HCT116 (cell line): ENCODE results near the gene SH3GL2. TPM values are rescaled to one million over a fixed set of nuclear protein-coding genes. Genes with fewer than 3 reads are reported as not detected.

ENCODE experiments used
- ATAC-seq: fragments of 200-7000 bp; cut with Tn5 transposase; 2 replicates; pipeline ENCODE4 v1.9.1; 2020; ENCODE audit warnings: mild to moderate bottlenecking, moderate library complexity
- BruUV-seq: library from RNA; stranded (reverse); fragments of 400-500 nt; replicated peaks from 2 replicates; lab custom pipeline; 2021; lab: Mats Ljungman, UMichigan
- CTCF ChIA-PET: fragments of 300-600 bp; sonication (Branson Sonifier 250); formaldehyde crosslinking; loops from one replicate; lab custom pipeline; 2021; ENCODE audit warnings: antibody characterized with exemption; lab: Charles Lee
- POLR2A ChIA-PET: fragments of 300-600, 350-600 bp; sonication (Branson Sonifier 250); formaldehyde crosslinking; loops from one replicate; lab custom pipeline; 2021; ENCODE audit warnings: antibody characterized with exemption; lab: Charles Lee
- RAD21 ChIA-PET, 2 experiments: fragments of 300-600 bp; sonication (Branson Sonifier 250); formaldehyde crosslinking; loops; one replicate each; lab custom pipeline; 2023; ENCODE audit warnings: low total read pairs in 2 of 2; ENCODE audit not compliant: uncharacterized antibody in 2 of 2, unreplicated experiment in 2 of 2, low non-redundant PET in 1 of 2; lab: Charles Lee
- DNase-seq: peaks from one replicate; pipeline ENCODE4 v3.0.0-alpha.2; 2010; ENCODE audit warnings: low read depth, low spot score
- H2AFZ ChIP-seq: fragments of 200-600 bp; shearing (Covaris generic), sonication (generic); 2 replicates; pipeline ENCODE4 v1.6.1; 2017; ENCODE audit warnings: low read depth, mixed run types, mixed read lengths, antibody characterized with exemption, low read length; ENCODE audit not compliant: poor library complexity, severe bottlenecking
- H3K27ac ChIP-seq: 2 replicates; pipeline ENCODE4 v1.5.1; 2012; ENCODE audit warnings: low read depth, low read length
- H3K27me3 ChIP-seq: fragments of 200-600 bp; sonication (generic); 2 replicates; pipeline ENCODE4 v1.6.1; 2016; ENCODE audit warnings: mixed run types, low read length, mixed read lengths; ENCODE audit not compliant: insufficient read depth
- H3K36me3 ChIP-seq, 2 experiments: fragments of 200-500 bp in 1 of 2; fragments of 200-600 bp in 1 of 2; sonication (Bioruptor generic) in 1 of 2; sonication (generic) in 1 of 2; 2 replicates each; pipeline versions ENCODE4 v1.5.1 to v1.6.1; 2014 to 2016; ENCODE audit warnings: low read length in 2 of 2, inconsistent platforms in 1 of 2, mixed read lengths in 1 of 2, mixed run types in 1 of 2; ENCODE audit not compliant: insufficient read depth in 2 of 2, control insufficient read depth in 1 of 2
- H3K4me1 ChIP-seq, 2 experiments: fragments of 200-600 bp in 1 of 2; sonication (generic) in 1 of 2; 2 replicates each; pipeline versions ENCODE4 v1.5.1 to v1.6.1; 2012 to 2017; ENCODE audit warnings: low read length in 2 of 2, inconsistent platforms in 1 of 2, mild to moderate bottlenecking in 1 of 2, mixed read lengths in 1 of 2, mixed run types in 1 of 2, moderate library complexity in 1 of 2; ENCODE audit not compliant: insufficient read depth in 2 of 2, control insufficient read depth in 1 of 2
- H3K4me2 ChIP-seq: fragments of 200-600 bp; sonication (generic); 2 replicates; pipeline ENCODE4 v1.6.1; 2017; ENCODE audit warnings: mixed run types, low read length, mixed read lengths
- H3K4me3 ChIP-seq, 2 experiments: fragments of 200-600 bp in 1 of 2; sonication (generic) in 1 of 2; replicated peaks in 1 of 2; 2 replicates each; pipeline ENCODE4 v1.5.1; 2011 to 2016; ENCODE audit warnings: low read length in 2 of 2, control low read depth in 1 of 2, low read depth in 1 of 2, mild to moderate bottlenecking in 1 of 2, mixed read lengths in 1 of 2, mixed run types in 1 of 2
- H3K79me2 ChIP-seq: fragments of 200-600 bp; sonication (generic); 2 replicates; pipeline ENCODE4 v1.6.1; 2017; ENCODE audit warnings: mild to moderate bottlenecking, mixed run types, low read length, moderate library complexity, mixed read lengths; ENCODE audit not compliant: insufficient read depth
- H3K9ac ChIP-seq: fragments of 200-600 bp; sonication (generic); 2 replicates; pipeline ENCODE4 v1.6.1; 2016; ENCODE audit warnings: low read length, mixed read lengths
- H3K9me2 ChIP-seq: fragments of 200-600 bp; sonication (generic), shearing (Covaris generic); 2 replicates; pipeline ENCODE4 v1.6.1; 2017; ENCODE audit warnings: mixed run types, mild to moderate bottlenecking, moderate library complexity; ENCODE audit not compliant: insufficient read depth
- H3K9me3 ChIP-seq, 2 experiments: fragments of 200-500 bp in 1 of 2; fragments of 200-600 bp in 1 of 2; sonication (Bioruptor generic) in 1 of 2; sonication (generic) in 1 of 2; 2 replicates each; pipeline ENCODE4 v1.6.1; 2014 to 2017; ENCODE audit warnings: low read length in 2 of 2, mixed read lengths in 2 of 2, inconsistent platforms in 1 of 2, low read depth in 1 of 2, mild to moderate bottlenecking in 1 of 2, mixed run types in 1 of 2, moderate library complexity in 1 of 2; ENCODE audit not compliant: control insufficient read depth in 1 of 2, insufficient read depth in 1 of 2
- H4K20me1 ChIP-seq: fragments of 200-600 bp; sonication (generic), shearing (Covaris generic); 2 replicates; pipeline ENCODE4 v1.6.1; 2017; ENCODE audit warnings: mixed run types, mild to moderate bottlenecking, moderate library complexity; ENCODE audit not compliant: insufficient read depth
- EGR1 ChIP-seq: IDR thresholded peaks from 2 replicates; pipeline ENCODE4 v1.6.1; 2012; ENCODE audit warnings: low read depth
- EZH2phosphoT487 ChIP-seq: fragments of 200-600 bp; IDR thresholded peaks from 2 replicates; pipeline ENCODE4 v1.6.1; 2018; ENCODE audit warnings: antibody characterized with exemption, borderline replicate concordance
- POLR2A ChIP-seq: IDR thresholded peaks from 2 replicates; pipeline ENCODE4 v1.7.0; 2011; ENCODE audit warnings: borderline replicate concordance; ENCODE audit not compliant: insufficient read depth, insufficient read length; ENCODE audit errors: extremely low read depth
- POLR2AphosphoS5 ChIP-seq: IDR thresholded peaks from 2 replicates; pipeline ENCODE4 v1.6.1; 2011; ENCODE audit warnings: mild to moderate bottlenecking, low read depth, low read length, moderate library complexity
- TCF7L2 ChIP-seq: IDR thresholded peaks from 2 replicates; pipeline ENCODE4 v1.7.0; 2011; ENCODE audit warnings: borderline replicate concordance, inconsistent platforms; ENCODE audit not compliant: insufficient read depth, insufficient read length; ENCODE audit errors: extremely low read depth
- YY1 ChIP-seq: IDR thresholded peaks from 2 replicates; pipeline ENCODE4 v1.6.1; 2011; ENCODE audit warnings: low read length, low read depth, moderate library complexity, mild to moderate bottlenecking; ENCODE audit not compliant: insufficient replicate concordance; ENCODE audit errors: extremely low read depth
- ZNF274 ChIP-seq: fragments of 200-500 bp; sonication (Bioruptor generic); IDR thresholded peaks from 2 replicates; pipeline ENCODE4 v1.6.1; 2014; ENCODE audit warnings: mild to moderate bottlenecking, low read depth, low read length, inconsistent platforms
- intact Hi-C: fragments of 100-400 bp; cut with micrococcal nuclease; formaldehyde crosslinking; loops from 2 replicates; pipeline ENCODE4 v1.10.0; 2022
- total RNA-seq: library from RNA; stranded (reverse); gene quantifications from one replicate; pipeline ENCODE4 v1.2.1, GENCODE V29; 2021; ENCODE audit not compliant: unreplicated experiment
- TF ChIP-seq, protein P1 (sequence below): IDR thresholded peaks from 2 replicates; pipeline ENCODE4 v1.6.1; 2012; ENCODE audit warnings: low read depth

Gene SH3GL2
- total RNA-seq, 1 experiment from 2014 or later: not detected

DNA sequence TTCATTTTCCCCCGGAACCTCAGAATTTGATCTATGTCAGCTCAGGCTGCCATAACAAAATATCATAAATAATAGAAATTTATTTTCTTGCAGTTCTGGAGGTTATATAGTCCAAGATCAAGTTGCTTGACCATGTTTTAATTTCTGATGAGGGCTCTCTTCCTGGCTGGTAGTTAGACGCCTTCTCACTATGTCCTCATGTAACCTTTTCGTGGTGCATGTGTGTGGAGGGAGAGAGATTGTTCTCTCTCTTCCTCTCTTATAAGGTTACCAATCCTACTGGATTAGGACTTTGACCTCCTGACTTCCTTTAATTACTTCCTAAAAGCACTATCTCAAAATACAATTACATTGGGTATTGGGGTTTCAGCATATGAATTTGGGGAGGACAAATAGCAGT is 198.6 kb downstream of the SH3GL2 start:
- ChIA-PET POLR2A (no interaction called here), RAD21 (no interaction called here), CTCF (no interaction called here)
- Histone ChIP-seq H3K79me2 (no peaks in the 10 kb centered on the region), H3K4me2 (no peak overlapping the region), H3K27ac (no peak overlapping the region), H3K9me2 (no peaks in the 10 kb centered on the region), H3K36me3 (no peaks in the 10 kb centered on the region), H3K4me1 (no peaks in the 10 kb centered on the region), H3K27me3 (no peaks in the 10 kb centered on the region), H4K20me1 (no peaks in the 10 kb centered on the region; the same call in 1 of the 2 replicates), H3K9me3 (peaks cover 0 to 3% of the 10 kb centered on the region in 2 experiments; a peak in 2 of 4 replicates), H3K4me3 (no peak overlapping the region), H3K9ac (no peak overlapping the region), H2AFZ (no peak overlapping the region)
- ATAC-seq: no peak
- BruUV-seq: no TSS peak
- TF ChIP-seq EGR1: no peak
- TF ChIP-seq, protein P1, sequence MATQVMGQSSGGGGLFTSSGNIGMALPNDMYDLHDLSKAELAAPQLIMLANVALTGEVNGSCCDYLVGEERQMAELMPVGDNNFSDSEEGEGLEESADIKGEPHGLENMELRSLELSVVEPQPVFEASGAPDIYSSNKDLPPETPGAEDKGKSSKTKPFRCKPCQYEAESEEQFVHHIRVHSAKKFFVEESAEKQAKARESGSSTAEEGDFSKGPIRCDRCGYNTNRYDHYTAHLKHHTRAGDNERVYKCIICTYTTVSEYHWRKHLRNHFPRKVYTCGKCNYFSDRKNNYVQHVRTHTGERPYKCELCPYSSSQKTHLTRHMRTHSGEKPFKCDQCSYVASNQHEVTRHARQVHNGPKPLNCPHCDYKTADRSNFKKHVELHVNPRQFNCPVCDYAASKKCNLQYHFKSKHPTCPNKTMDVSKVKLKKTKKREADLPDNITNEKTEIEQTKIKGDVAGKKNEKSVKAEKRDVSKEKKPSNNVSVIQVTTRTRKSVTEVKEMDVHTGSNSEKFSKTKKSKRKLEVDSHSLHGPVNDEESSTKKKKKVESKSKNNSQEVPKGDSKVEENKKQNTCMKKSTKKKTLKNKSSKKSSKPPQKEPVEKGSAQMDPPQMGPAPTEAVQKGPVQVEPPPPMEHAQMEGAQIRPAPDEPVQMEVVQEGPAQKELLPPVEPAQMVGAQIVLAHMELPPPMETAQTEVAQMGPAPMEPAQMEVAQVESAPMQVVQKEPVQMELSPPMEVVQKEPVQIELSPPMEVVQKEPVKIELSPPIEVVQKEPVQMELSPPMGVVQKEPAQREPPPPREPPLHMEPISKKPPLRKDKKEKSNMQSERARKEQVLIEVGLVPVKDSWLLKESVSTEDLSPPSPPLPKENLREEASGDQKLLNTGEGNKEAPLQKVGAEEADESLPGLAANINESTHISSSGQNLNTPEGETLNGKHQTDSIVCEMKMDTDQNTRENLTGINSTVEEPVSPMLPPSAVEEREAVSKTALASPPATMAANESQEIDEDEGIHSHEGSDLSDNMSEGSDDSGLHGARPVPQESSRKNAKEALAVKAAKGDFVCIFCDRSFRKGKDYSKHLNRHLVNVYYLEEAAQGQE: no peak
- no peak for TF ChIP-seq YY1
- no peak for TF ChIP-seq POLR2AphosphoS5
- no peak for TF ChIP-seq EZH2phosphoT487
- no peak for TF ChIP-seq POLR2A
- no peak for TF ChIP-seq ZNF274
- TF ChIP-seq TCF7L2: no peak
- intact Hi-C loops: no loop called here
- no peak for DNase-seq
